Mesothelial cell of epicardium (in vitro differentiated cells): ENCODE measurements around the gene LIPT2. TPM values are rescaled to one million over a fixed set of nuclear protein-coding genes. Genes with fewer than 3 reads are reported as not detected.

ENCODE experiments used
- DNase-seq, 2 experiments: peaks; one replicate each; pipeline ENCODE4 v3.0.0; 2021; ENCODE audit warnings: low spot score in 2 of 2; ENCODE audit not compliant: unreplicated experiment in 2 of 2
- H3K27ac Mint-ChIP-seq: 2 replicates; pipeline ENCODE4 v1.8.0; 2021; ENCODE audit warnings: mixed read lengths
- H3K27me3 Mint-ChIP-seq: 2 replicates; pipeline ENCODE4 v1.8.0; 2021; ENCODE audit warnings: low read depth, mixed read lengths
- H3K36me3 Mint-ChIP-seq: 2 replicates; pipeline ENCODE4 v1.8.0; 2021; ENCODE audit warnings: mixed read lengths
- H3K4me1 Mint-ChIP-seq: 2 replicates; pipeline ENCODE4 v1.8.0; 2021; ENCODE audit warnings: mixed read lengths
- H3K4me3 Mint-ChIP-seq: 2 replicates; pipeline ENCODE4 v1.8.0; 2021; ENCODE audit warnings: mild to moderate bottlenecking, moderate library complexity, mixed read lengths
- H3K9me3 Mint-ChIP-seq: 2 replicates; pipeline ENCODE4 v1.8.0; 2021; ENCODE audit warnings: mixed read lengths
- total RNA-seq: library from RNA; stranded (reverse); gene quantifications from 3 replicates; pipeline ENCODE4 v1.2.1, GENCODE V29; 2021
- TF ChIP-seq, protein P1 (sequence below): fragments of 200-600 bp; sonication (generic); IDR thresholded peaks from one replicate; pipeline ENCODE4 v1.5.0; 2021; ENCODE audit warnings: antibody characterized with exemption; ENCODE audit not compliant: unreplicated experiment

LIPT2 gene
- total RNA-seq, 1 donor from 2014 or later, result 8.7 TPM

DNA sequence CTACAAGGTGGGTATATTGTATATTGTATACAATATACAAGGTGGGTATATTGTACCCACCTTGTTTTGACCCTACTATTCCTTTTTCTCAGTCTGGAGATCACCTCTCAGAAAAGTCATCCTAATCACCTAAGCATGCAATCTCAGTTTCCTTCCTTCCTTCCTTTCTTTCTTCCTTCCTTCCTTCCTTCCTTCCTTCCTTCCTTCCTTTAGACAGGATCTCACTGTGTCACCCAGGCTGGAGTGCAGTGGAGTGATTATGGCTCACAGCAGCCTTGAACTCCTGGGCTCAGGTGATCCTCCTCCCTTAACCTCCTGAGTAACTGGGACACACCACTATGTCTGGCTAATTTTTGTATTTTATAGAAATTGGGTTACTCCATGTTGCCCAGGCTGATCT is 25.0 kb downstream of the LIPT2 start:
- Mint-ChIP-seq H3K4me3 (peak overlapping the region; percentile 73), H3K36me3 (no peaks in the 10 kb centered on the region), H3K4me1 (peaks cover 19% of the 10 kb centered on the region), H3K9me3 (no peaks in the 10 kb centered on the region), H3K27ac (no peak overlapping the region), H3K27me3 (peaks cover 3% of the 10 kb centered on the region)
- no peak for DNase-seq
- TF ChIP-seq, protein P1, sequence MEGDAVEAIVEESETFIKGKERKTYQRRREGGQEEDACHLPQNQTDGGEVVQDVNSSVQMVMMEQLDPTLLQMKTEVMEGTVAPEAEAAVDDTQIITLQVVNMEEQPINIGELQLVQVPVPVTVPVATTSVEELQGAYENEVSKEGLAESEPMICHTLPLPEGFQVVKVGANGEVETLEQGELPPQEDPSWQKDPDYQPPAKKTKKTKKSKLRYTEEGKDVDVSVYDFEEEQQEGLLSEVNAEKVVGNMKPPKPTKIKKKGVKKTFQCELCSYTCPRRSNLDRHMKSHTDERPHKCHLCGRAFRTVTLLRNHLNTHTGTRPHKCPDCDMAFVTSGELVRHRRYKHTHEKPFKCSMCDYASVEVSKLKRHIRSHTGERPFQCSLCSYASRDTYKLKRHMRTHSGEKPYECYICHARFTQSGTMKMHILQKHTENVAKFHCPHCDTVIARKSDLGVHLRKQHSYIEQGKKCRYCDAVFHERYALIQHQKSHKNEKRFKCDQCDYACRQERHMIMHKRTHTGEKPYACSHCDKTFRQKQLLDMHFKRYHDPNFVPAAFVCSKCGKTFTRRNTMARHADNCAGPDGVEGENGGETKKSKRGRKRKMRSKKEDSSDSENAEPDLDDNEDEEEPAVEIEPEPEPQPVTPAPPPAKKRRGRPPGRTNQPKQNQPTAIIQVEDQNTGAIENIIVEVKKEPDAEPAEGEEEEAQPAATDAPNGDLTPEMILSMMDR, result no peak

DNA sequence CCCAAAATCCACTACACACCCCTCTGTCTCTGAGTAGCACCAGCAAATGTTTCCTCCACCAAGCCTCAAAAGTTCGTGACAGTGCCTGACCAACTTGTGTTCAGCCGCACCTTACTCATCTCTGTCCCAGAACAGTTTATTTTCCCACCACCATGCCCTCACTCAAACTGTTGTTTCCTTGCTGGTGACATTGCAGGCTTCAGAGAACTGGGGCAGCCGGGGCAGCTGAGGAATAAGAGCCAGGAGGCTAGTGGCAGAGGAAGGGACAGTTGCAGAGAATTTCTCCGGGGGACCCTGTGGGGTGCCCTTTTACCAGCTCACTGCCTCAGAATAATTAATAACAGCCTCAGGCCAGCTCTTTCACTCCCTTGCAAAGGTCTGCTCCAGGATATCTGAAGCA is 25.5 kb downstream of the LIPT2 start:
- Mint-ChIP-seq H3K4me1 (peaks cover 19% of the 10 kb centered on the region), H3K4me3 (peak overlapping the region; percentile 73), H3K9me3 (no peaks in the 10 kb centered on the region), H3K36me3 (no peaks in the 10 kb centered on the region), H3K27ac (peak overlapping the region; percentile 17), H3K27me3 (peaks cover 3% of the 10 kb centered on the region)
- no peak for DNase-seq
- TF ChIP-seq, protein P1, result no peak

DNA sequence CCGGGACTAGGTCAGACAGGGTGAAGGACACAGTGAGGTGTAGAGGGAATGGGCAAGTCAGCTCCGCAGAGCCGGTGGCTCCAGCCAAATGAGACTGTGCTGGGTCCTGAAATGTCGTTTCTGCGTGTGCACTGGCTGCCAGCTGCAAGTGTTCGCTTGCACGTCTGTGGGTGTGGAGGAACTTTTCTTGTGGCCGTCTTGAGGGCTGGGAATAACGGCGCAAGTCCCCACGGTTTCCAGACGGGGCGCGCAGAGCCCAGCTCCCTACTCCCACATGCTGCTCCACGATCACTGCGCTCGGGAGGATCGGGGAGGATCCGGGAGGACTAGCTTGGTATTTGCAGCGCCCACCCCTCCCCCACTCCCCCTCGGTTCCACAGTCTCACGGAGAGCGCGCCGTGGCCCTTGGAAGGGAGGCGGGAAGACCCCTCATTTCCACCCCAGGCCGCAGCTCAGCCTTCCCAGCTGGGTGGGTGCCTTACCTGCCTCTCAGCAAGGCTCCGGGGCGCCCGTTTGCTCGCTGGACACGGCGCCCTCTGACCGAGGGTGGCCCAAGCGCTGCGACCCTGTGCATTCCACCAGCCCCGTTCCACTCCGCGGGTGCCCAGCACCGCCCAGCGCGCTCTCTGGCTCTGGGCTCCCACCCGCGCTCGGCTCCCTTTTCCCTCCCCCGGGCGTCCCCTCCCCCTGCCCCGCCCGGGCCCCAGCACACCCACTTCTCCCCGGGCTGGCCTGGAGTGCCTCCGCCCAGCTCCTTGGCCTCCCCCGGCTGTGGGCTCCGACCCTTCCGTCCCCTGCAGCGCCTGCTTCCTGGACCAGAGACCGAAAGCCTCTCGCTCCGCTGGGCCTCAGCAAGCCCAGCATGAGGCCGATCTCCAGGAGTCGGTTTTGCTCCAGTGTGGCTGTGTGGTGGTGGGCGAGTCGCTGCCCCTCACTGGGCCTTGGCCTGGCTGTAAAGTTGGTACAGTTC is 26.3 kb downstream of the LIPT2 start, which contains the start of gene KCNE3:
Gene KCNE3, minus strand, starts transcription at position 634 of the 970 bp plus-strand sequence. CDS start 9,986 bp downstream, outside the sequence.
- H3K27ac Mint-ChIP-seq, result peak within 1 kb of the TSS; percentile 17
- peaks cover 19% of the 10 kb centered on the region for H3K4me1 Mint-ChIP-seq
- peak within 1 kb of the TSS; percentile 73 for H3K4me3 Mint-ChIP-seq
- H3K9me3 Mint-ChIP-seq, result no peaks in the 10 kb centered on the region
- peaks cover 3% of the 10 kb centered on the region for H3K27me3 Mint-ChIP-seq
- H3K36me3 Mint-ChIP-seq, result no peaks in the 10 kb centered on the region
- peak in 1 of 2 experiments; percentile 29 for DNase-seq
- TF ChIP-seq, protein P1, result no peak

DNA sequence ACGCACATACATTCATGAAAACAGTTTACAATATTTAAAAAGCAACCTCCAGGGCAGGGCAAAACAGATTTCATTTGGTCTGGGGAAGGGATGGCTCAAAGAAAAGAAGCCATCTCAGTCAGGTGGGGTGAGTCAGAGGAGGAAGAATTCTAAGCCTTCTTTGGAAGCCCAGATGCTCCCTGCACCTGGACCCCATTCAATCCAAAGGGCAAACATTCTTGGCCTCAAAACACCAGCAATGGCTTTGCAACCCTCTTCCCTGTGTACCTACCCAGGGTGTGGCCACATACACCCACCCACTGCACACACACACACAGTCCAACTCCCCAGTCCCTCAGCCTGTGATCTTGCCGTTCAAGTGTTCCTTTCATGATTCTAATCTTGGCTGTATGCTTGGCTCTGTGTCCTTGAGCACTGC is 28.2 kb downstream of the LIPT2 start:
- no peak for DNase-seq
- Mint-ChIP-seq H3K4me1 (peaks cover 19% of the 10 kb centered on the region), H3K27me3 (peaks cover 3% of the 10 kb centered on the region), H3K4me3 (no peak overlapping the region), H3K9me3 (no peaks in the 10 kb centered on the region), H3K36me3 (no peaks in the 10 kb centered on the region), H3K27ac (no peak overlapping the region)
- TF ChIP-seq, protein P1, result no peak

DNA sequence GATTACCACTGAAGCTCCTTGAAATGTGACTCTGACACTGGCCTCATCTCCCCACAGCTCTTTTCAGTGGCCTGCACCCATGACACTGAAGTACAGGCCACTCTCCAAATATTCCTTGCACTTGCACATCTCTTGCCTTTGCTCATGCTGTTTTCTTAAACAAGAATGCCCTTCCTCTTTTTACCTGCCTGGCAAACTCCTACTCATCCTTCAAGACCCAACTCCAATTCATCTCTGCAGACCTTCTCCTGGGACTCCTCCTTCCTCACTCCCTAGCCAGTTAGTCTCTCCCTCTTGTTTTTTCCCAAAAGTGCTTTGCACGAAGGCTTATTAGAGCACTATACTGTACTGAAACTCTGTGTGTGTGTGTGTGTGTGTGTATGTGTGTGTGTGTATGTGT is 28.8 kb downstream of the LIPT2 start:
- no peak for DNase-seq
- Mint-ChIP-seq H3K9me3 (no peaks in the 10 kb centered on the region), H3K4me1 (peaks cover 19% of the 10 kb centered on the region), H3K36me3 (no peaks in the 10 kb centered on the region), H3K27ac (no peak overlapping the region), H3K27me3 (peaks cover 3% of the 10 kb centered on the region), H3K4me3 (no peak overlapping the region)
- TF ChIP-seq, protein P1, result no peak
